Superior temporal gyrus (tissue), 1 donor: ENCODE measurements around the gene PTPRN2.

Source experiments
- DNase-seq: peaks from one replicate; pipeline ENCODE4 v3.0.0-alpha.2; 2016; ENCODE audit errors: extremely low spot score

Gene PTPRN2

DNA sequence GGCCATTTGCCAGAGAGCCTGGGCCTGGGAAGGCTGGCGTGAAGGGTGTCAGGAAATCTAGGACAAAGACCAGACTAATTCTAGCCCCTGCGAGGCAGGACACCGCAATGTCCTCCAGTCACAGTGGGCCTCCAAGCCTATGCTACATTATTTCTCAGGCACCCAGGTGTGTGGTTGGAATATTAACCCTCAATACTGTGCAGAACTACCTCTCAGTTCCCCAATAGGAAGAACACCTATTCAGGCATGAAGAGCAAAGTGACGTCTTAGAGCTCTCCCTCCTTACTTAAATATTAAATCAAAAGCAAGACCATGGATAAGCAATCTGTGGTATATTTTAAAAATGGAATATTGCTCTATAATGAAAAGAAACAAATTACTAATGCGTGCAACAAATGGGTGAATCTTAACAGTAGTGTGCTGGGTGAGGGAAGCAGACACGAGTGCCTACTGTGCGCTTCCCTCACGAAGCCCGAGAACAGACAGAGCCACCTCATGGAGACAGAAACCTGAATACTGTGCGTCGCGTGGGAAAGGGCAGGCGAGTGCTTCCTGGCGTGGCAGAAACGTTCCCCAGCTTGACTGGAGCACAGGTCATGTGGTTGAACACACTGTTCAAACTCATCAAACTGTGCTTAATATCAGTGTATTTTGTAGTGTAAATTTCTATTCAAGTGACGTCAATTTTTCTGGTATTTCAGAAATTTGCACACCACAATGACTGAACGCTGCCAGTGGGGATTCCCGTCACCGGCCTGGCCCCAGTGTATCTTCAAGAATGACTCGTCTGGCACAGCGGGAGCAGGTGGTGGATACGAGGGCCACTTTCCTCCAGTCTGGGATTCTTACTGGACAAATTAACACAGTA lies 15.5 kb upstream of the PTPRN2 start:
- DNase-seq = no peak

DNA sequence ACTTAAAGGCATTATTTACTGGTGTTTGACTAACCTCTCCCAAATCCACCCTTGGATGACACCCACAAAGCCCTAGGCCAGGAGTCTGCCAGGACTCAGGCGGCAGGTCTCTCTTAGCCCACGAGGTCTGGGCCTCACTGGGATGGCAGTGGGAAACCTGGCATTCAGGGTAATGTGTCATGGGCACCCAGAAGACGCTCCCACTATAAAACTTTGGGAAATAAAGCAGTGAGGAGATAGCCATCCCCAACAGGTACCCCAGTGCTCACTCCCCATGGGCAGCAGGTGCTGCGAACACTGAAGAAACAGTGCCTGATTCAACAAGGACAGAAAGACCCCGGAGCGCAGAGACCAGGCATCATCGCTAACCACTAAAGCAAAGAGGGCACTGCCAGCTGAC lies 14.4 kb upstream of the PTPRN2 start:
- no peak for DNase-seq

DNA sequence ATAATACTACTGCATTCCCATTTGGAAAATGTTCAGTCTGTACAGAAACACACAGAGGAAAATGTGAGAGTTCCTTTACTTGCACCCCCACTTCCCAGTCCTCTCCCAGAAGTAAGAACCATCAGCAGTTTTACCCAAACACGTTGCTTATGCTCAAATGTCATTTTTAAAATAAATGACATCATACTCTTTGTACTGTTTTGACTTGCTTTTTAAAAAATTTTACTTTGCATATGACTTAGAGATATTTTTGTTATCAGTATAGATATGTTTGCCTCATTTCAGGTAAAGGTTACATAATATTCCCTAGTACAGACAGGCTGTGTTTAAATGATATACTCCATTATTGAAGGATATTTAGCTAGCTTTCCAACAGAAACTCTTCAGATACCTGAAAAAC lies 13.5 kb upstream of the PTPRN2 start:
- DNase-seq = no peak

DNA sequence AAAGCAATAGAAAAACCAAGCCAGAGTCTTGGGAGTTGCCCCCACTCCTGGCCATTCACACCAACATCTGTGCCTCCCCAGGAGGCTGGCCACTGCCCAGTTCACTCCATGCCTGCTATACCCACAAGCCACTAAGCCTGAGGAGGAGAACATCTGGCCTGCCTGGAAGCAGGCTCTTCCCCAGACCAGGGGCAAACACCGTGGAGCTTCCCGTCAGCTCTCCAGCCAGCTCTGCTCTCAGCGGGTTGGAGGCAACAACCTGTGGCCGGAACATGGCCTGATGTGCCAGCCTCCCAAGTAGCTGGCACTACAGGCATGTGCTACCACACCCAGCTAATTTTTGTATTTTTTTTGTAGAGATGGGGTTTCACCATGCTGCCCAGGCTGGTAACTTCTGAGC lies 9.1 kb upstream of the PTPRN2 start:
- DNase-seq = no peak

DNA sequence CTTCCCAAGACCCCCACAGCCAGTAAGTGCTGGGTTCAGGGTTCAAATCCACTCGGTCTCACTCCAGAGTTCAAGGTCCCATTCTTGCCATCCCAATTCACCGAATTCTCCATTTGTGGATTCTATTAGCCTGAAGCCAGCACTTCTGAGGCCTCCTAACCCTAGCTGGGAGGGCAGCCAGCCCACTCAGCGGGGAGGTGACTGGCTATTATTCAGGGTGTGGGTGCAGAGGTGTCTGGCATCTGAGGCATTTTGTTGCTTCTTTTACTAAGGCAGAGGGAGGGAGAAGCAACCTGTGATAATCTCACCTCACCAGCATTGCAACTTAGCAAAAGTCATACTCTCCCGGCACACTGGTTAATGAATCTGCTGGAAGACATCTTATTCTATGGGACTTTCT lies 8.7 kb upstream of the PTPRN2 start:
- no peak for DNase-seq

DNA sequence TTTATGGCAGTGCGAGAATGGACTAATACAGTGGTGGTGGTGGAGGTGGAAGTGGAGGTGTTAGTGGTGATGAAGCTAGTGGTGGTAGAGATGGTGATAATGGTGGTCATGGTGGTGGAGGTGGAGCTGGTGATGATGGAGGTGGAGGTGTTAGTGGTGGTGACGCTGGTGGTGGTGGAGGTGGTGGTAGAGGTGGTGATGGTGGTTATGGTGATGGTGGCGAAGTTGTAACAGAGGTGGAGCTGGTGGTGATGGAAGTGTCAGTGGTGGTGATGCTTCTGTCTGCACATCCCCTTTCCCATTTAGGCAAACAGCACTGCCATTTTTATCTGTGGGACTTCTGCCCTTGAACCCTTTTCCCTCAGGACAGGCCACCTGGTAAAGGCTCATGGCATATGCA lies 7.4 kb upstream of the PTPRN2 start:
- no peak for DNase-seq

DNA sequence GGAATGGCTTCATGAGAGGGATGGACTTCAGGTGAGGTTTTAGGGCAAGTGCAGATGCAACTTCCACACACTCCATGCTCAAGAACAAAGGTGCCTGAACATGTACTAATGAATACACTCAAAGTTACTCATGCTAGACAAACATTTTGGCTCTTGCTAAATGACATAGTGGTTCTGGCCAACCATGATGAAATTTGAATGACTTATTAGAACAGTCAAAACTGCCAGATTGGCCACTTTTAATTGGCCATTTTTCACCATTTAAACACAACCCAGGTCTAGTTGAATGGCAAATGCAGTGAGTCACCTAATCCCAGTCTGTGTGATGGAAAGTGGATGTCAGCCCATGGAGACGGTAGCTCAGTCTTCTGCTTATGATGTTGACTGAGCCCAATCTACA lies 4.9 kb upstream of the PTPRN2 start:
- no peak for DNase-seq

DNA sequence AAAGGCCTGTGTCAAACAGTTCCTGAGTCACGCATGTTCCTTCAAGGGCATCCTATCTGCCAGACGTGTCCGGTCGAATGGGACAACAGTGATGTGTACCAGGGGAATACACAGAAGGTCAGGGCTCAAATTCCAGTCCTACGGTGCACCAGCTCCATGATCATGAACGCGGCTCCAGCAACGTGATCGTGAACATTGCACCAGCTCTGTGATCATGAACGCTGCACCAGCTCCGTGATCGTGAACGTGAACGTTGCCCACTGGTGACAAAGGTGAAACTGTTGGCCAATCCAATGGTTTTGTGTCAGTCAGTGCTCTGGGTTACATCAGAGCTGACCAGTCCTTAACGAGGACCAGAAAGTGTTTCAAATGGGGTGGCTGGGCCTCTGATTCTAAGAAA lies 4.3 kb upstream of the PTPRN2 start:
- no peak for DNase-seq

DNA sequence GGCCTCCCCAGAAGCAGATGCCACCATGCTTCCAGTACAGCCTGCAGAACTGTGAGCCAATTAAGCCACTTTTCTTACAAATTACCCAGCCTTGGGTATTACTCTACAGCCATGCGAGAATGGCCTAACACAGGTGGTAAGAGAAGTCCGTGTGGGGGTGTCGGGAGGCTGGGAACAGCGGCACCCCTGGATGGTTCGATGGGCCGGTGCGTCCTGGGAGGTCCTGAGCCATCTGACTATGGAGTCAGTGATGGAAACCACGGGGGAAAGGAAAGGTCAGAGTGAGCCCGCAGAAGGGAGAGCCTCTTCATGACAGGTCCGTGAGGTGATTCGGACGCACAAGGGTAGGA lies 2.5 kb upstream of the PTPRN2 start:
- DNase-seq = no peak

DNA sequence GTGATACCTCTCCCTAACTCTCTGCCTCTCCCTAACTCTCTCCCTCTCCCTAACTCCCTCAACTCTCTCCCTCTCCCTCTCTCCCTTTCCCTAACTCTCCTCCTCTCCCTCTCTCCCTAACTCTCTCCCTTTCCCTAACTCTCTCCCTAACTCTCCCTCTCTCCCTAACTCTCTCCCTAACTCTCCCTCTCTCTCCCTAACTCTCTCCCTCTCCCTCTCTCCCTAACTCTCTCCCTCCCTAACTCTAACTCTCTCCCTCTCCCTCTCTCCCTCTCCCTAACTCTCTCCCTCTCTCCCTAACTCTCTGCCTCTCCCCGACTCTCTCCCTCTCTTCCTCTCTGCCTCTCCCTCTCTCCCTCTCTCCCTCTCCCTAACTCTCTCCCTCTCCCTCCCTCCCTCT lies 2.0 kb upstream of the PTPRN2 start:
- DNase-seq = no peak

DNA sequence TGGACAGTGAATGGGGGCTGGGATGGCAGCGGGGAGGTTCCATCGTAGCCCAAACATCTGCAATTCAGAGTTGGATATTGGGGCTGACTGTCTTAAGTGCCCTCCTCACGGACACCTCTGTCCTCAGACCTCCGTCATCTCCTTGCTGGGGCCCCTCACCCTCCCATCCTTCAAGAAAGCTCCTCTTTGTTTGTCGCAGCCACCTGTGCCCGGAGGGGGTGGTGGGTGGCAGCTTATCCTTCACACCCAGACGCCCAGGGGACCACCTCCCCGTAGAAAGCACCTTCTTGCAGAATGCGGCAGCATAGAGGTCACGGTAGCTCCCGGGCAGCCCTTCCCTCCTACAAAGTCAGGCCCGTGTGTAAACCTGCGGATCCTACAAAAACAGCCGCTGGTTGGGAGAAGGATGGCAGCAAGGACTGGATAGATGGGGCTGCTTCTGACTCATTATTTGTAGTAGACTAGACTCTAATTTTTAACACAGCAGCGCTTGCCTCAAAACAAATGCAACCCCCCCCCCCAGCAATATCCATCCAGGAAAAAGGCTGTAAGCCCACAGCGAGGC lies 1.3 kb upstream of the PTPRN2 start:
- no peak for DNase-seq

DNA sequence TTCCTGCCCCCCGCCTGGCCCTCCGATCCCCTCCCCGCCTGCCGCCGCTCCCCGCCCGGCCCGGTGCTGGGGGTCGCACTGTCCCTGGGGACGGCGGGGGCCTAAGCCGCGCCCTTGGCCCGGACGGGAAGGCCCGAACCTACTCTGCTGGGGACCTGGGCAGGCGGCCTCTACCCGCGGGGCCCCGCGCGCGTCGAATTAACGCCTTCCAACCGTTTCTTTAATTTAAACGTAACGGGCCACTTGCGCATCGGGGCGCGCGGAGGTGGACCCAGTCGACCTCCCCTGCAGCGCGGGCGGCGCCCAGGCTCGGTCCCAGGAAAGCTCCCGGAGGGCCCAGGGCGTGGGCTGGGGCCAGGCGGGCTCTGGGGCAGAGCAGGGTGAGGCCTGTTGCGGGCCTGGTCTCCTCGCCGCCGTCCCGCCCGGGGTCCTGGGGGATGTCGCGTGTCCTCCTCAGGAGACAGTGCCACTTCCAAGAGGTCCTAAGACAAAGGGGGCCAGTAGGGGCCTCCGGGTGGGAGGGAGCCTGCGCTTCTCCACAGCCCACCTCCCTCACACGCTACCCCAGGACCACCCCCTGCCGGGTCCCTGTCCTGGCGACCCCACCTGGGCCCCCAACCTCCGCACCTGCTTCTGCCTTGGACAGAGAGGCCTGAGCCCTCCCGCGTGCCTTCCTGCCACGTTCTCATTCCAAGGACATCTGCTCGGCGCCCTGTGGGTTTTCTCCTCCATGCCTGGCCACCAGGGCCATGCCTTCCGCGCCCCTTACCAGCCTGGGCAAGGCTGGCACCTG lies 658 bp upstream of the PTPRN2 start:
- no peak for DNase-seq

DNA sequence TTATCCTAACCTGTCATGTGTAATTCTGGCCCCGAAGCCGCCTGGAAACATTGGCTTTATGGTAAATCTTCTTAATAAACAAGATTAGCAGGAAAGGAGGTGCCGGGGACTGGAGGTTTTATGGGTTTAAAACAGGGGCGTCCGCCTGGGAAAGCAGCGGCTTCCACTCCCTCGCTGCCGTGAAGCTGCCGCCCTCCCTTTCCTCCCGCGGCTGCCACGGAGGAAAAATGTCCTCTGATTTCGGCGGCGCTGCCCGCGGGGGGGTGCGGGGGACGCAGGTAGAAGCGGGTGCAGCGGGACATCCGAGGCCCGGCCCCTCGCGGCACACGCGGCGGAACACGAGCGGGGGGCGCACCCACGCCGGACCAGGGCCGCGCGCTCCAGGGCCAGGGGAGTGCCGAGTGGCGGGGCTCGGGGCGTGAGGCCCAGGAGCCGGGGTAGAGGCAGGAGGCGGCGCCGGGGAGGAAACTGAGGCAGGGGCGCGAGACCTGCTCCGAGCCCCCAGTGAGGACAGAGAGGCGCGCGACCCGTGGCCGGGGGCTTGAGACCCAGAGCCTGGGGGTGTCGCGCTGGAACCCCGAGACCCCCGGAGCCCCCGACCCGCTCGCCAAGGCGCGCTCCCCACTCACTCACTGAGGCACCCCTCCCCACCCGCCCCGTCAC lies 993 bp downstream of the PTPRN2 start:
- DNase-seq = no peak

DNA sequence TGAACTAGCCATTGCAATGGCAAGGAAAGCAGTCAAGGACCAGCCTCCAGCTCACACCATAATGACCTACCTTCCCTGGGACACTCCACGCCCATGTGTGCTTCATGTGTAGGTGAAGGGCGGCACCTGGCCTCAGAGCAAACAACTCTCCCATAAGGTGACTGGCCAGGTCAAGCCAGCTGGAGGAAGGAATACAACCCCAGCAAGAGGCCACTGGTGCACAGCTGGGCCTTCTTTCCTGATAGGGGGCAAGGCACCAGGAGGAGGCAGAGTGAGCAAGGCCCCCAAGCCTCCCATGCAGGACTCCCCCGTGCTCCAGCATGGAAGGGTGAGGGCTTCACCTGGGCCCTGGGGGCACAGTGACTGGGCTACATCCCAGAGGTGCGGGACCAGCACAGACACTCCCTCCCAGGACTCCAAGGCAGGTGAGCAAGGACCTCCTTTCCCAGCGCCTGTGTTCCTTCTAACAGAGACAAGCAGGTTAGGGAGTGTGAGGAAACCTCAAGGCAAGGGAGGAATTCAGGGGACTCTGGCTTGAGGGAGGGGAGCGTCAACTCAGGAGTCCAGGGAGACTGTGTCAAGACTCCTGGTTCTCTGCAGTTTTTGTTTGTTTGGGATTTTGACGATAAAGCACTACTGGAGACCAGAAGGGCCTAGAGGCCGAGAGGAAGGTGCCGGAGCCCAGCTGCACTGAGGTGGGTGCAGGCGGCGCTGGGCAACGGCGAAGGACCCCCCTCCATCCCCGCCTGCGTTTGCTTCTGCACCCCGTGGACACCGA lies 1.7 kb downstream of the PTPRN2 start:
- no peak for DNase-seq

DNA sequence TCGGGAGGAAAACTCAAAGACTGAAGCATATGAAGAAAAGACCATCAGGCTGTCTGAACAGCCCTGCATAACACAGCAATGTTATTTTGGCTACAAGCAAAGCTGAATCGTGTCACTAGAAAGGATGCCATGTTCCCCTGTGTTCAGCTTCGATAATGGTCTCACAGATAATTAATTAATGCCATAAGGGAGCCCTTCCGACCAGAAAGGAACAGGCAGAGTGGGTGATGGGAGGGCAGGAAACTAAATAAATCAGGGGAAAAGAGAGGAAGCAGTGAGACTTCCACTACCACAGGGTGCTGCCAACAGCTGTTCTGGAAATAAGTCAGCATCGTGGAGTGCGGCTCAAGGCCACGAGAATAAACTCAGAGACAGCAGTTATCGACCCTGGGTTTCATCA lies 3.2 kb downstream of the PTPRN2 start:
- no peak for DNase-seq

DNA sequence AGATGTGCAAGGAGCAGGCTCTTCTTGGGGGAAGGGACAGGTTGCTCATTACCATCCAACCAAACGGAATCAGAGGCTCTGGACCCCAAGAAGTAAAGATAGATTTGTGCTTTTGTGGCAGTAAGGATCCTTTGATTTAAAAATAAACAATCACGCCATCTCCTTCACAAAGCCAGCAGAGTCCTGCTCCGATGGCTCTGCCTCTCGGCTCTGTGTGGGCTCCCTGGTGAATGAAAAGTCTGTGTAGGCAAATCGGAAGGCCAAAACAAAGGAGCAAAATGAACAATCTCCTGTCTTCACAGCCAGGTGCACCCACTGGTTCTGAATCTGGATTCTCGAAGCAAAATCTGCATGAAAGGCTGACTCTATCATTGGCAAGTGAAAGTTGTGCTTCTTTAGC lies 3.8 kb downstream of the PTPRN2 start:
- no peak for DNase-seq

DNA sequence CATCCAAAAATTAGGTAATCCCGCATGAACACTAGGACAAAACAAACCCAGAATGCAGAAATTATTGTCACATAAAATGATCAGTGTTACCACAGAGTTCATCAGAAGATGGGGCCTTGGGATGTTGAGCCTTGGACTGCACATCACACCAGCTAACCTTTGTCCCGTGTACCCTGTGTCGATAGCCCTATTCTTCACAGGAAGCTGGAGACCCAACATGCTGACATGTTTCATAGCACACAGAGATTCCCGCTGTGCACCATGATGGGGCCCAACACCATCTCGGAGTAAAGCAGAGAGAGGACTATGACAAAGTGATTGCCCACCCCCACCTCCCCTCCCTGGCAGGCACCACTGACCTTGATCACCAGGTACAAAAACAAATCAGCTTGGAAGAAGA lies 4.5 kb downstream of the PTPRN2 start:
- DNase-seq = no peak

DNA sequence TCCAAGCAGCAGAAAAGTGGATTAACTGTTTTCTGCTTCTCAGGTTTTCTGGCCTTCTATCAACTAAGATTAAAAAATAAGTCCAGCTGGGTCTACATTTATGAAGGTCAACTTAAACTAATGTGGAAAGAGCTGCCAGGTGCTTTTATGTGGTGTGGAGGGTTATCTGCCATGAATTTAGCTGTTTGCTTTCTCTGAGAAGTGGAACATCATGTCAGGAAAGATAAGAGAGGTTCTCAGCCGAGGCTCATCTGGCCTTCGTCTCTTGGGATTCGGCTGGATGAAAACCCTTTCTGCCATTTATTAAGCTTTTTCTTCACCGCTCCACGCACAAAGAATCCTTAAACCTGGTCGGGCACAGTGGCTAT lies 5.5 kb downstream of the PTPRN2 start:
- no peak for DNase-seq

DNA sequence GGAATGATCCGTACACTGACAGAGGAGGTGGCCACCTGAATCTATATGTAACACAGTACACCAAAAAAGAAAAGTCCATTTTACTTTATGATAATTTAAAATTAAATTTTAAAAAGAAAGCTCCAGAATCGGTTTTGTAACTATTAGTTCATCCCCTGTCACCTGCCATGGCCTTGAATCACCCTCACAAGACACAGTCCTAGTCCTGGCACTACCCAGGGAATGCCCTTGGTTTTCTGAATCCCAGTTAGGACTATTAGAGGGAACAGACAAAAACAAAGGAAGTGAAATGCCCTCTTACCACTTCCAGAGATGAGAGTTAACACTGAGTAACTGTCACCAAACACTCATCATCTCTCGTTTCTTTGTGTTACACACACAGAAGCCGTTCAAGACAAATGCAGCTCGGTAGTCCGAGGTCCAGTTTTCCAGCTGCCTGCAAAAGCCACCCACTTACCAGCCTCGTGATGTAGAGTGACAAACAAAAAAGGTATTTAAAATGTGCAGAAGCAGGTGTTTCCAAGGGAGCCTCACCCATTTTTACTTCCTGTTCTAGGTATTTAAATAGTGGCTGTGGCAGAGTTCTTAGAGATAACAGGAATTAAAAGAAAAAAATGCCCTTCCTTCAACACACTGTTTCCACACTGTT lies 6.1 kb downstream of the PTPRN2 start:
- DNase-seq = no peak

DNA sequence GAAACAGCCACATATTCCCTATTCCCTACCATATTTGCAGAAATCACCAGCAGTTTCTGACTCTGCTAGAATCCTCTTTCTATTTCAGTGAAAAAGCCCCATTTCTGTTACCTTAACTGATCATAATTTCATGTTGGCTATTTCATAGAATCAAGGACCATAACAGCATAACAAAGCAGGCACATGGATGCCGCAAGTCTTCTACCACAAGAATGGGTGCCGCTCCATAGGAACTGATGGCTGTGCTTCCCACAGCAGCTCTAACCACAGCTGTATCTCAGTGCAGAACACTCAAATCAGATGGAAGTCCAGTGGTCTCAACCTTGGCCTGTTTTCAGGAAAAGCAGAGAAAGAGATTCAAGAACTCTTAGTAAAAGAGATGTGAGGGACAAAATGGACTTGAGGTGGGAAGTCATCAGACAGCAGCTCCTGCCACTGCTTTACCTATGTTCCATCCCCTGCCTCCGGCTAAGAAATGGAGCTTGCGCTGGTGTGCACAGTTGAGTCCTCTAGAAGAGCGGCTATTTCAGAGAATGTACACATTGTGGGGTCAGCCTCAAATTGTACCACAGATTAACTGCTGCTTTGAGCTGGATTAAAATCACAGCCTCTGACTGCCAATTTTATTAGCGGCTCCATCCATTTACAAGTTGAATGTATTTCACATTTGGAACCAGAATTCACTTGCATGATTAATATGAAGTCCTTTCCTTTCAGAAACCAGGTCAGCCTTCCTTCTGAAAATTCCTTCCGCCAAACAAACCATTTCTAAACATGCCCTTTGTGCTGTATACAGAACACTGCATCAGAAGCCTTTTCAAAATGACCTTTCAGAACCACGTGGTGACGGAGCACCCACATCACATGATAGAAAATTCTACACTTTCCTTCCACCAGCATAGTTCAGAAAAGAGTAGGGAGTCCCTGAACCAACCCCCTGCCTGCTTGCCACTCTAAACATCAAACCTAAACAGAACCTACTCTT lies 7.7 kb downstream of the PTPRN2 start:
- DNase-seq = no peak
